ENCODE results near the gene THSD4.

- TF ChIP-seq, protein P1, sequence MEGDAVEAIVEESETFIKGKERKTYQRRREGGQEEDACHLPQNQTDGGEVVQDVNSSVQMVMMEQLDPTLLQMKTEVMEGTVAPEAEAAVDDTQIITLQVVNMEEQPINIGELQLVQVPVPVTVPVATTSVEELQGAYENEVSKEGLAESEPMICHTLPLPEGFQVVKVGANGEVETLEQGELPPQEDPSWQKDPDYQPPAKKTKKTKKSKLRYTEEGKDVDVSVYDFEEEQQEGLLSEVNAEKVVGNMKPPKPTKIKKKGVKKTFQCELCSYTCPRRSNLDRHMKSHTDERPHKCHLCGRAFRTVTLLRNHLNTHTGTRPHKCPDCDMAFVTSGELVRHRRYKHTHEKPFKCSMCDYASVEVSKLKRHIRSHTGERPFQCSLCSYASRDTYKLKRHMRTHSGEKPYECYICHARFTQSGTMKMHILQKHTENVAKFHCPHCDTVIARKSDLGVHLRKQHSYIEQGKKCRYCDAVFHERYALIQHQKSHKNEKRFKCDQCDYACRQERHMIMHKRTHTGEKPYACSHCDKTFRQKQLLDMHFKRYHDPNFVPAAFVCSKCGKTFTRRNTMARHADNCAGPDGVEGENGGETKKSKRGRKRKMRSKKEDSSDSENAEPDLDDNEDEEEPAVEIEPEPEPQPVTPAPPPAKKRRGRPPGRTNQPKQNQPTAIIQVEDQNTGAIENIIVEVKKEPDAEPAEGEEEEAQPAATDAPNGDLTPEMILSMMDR (IDR thresholded peaks at IDR 0.05), result no peak
- TF ChIP-seq POLR2A (IDR thresholded peaks at IDR 0.05), result no peak
These were observed 106.1 kb downstream of the THSD4 start for GRCh38 chr15:71221417-71221816.
